ENCODE data around the gene ERC2. TPM values are rescaled to one million over a fixed set of nuclear protein-coding genes. Genes with fewer than 3 reads are reported as not detected.
A peak's percentile ranks its signal among the peaks of the same experiment; 100 is the strongest.
"Not testable (repeated sequence)": the region's sequence is repeated elsewhere in the genome, so short reads cannot be mapped to it uniquely, and the experiment has no call there.

ERC2 gene
- total RNA-seq: 1 to 10 TPM; 1.3 to 4.8 (median 2.6) TPM
- polyA plus RNA-seq: 1 to 10 TPM; 1.2 to 1.4 TPM

DNA sequence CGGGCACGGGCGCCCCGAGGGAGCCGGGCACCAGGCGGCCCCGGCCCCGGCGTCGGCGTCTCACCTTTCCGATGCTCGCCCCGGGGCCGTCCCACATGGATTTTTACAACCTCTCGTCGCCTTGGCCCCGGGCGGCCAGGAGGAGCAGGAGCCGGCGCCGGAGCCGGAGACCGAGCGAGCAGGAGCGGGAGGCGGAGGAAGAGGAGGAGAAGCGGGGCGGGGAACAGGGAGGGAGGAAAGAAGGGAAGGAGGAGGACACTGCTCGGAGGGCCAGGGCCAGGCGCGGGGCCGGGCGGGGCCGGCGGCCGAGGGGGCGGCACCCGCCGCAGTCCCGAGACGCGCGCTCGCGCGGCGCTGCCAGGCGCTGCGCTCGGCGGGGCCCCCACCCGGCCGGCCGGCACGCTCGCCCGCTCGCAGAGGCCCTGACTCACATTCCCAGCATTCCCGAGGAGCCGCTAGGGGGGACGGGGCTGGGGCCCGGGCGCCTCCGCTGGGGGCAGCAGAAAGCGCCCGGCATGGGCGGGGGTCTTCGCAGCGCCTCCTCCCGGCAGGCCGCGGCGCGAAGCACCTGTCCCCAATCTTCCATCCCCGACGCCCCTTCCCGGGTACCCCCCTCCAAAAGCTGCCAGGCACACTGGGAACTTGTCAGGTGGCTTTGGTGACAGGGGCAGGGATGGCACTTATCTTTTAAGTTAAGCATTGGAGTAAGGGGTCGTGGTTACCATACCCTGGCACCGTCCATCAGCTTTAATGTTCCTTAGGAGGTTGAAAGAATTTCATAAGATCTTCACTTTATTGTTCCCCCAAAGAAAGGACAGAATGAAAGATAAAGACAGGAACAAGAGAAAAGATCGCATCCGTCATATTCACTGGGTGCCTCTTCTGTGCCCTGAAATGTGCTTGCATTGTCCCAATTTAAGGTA is at the start of gene ERC2:
Gene ERC2, minus strand, starts transcription at position 284 of the 923 bp plus-strand sequence.
- H3K27me3 ChIP-seq: no peaks in the 10 kb centered on the region
- DNase-seq: peak; percentile 54 to 85 (median 64)
- TF ChIP-seq, protein P1, sequence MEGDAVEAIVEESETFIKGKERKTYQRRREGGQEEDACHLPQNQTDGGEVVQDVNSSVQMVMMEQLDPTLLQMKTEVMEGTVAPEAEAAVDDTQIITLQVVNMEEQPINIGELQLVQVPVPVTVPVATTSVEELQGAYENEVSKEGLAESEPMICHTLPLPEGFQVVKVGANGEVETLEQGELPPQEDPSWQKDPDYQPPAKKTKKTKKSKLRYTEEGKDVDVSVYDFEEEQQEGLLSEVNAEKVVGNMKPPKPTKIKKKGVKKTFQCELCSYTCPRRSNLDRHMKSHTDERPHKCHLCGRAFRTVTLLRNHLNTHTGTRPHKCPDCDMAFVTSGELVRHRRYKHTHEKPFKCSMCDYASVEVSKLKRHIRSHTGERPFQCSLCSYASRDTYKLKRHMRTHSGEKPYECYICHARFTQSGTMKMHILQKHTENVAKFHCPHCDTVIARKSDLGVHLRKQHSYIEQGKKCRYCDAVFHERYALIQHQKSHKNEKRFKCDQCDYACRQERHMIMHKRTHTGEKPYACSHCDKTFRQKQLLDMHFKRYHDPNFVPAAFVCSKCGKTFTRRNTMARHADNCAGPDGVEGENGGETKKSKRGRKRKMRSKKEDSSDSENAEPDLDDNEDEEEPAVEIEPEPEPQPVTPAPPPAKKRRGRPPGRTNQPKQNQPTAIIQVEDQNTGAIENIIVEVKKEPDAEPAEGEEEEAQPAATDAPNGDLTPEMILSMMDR (IDR thresholded peaks at IDR 0.05): no peak
- no peaks in the 10 kb centered on the region for H3K9me3 ChIP-seq
- WGBS, 2 donors: 3 to 4% methylated on average over 53 to 82 of the region's 82 CpGs
- no peaks in the 10 kb centered on the region for H3K36me3 ChIP-seq
- FAIRE-seq: no peak
- H3K27ac ChIP-seq: peak within 1 kb of the TSS in 1 of 4 donors; percentile 22
- intact Hi-C loops (cut with DNase I): no loop called here
- peak within 1 kb of the TSS; percentile 18 to 62 (median 52) for H3K4me3 ChIP-seq
- no peaks in the 10 kb centered on the region for H3K4me1 ChIP-seq
- ATAC-seq: peak; percentile 78 to 84 (median 82)

DNA sequence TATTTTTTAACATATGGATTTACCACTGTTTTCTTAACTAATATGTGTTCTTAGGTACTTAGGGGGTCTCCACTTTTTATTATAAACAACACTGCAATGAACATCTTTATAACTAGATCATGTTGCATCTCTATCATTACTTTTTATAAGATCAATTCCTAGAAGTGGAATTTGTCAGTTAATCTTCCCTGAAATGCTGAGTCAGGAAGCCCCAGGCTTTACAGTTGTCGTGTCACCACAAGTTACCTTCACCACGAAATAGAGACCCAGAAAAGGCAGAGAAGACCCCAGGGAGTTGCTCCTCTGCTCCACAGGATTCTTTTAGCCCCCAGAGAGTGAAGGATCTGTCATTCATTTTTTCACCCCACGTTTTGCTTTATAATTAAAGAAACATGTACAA is 34.5 kb upstream of the ERC2 start:
- ATAC-seq: no peak
- WGBS, 2 donors: 48 to 50% methylated on average over 3 of the region's 3 CpGs
- Histone ChIP-seq H3K27me3 (no peaks in the 10 kb centered on the region), H3K27ac (no peak overlapping the region), H3K9me3 (no peaks in the 10 kb centered on the region), H3K4me1 (no peaks in the 10 kb centered on the region), H3K36me3 (no peaks in the 10 kb centered on the region), H3K4me3 (no peak overlapping the region)
- intact Hi-C loops (cut with DNase I): no loop called here
- TF ChIP-seq, protein P1 (IDR thresholded peaks at IDR 0.05): no peak
- no peak for DNase-seq
- no peak for FAIRE-seq

DNA sequence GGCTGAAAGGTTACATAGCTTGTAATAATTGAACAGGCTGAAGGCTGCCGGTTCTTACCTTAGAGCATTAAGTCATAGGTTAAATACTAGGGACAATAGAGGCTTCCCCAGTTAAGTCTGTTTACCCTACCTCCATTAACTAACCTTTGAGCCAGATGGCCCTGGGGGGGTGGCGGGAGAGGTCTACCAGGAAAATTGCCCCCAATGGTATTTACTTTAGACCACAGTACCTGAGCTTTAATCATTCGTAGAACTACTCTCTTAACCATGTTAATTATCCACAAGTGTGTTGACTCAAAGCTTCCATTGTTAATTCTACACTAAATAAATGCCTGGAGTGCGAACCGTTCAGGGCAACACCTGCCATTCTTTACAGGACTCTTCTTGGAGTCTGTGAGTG is 28.1 kb upstream of the ERC2 start:
- H3K36me3 ChIP-seq; ATAC-seq; H3K4me1 ChIP-seq; FAIRE-seq; H3K27me3 ChIP-seq; intact Hi-C loops (cut with DNase I); H3K9me3 ChIP-seq; H3K27ac ChIP-seq; H3K4me3 ChIP-seq; DNase-seq: not testable (repeated sequence)
- WGBS, 2 donors: 25 to 28% methylated on average over 5 of the region's 5 CpGs

DNA sequence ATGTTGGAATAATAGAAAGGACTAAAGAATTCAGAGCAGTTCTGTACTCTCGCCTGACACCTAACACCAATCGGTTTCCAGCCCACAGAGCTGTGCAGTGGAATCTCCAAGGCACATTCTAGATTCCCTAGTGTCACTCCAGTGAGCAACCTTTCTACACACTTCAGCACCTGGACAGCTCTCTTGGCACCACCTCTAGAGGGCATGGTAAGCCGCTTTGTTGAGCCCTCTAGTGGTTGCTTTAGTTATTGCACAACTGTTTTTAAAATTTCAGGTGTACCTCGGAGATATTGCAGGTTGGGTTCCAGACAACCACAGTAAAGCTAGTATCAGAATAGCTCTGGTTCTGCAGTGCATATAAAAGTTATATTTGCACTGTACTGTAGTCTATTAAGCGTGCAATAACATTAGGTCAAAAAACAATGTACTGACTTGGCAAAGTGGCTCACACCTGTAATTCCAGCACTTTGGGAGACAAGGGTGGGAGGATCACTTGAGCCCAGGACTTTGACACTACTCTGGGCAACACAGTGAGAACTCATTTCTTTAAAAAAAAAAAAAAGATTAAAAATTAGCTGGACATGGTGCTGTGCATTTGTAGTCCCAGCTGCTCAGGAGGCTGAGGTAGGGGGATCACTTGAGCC is 26.5 kb upstream of the ERC2 start:
- WGBS, 2 donors: 1% methylated on average over 5 of the region's 5 CpGs
- intact Hi-C loops (cut with DNase I): no loop called here
- FAIRE-seq: peak; percentile 80

DNA sequence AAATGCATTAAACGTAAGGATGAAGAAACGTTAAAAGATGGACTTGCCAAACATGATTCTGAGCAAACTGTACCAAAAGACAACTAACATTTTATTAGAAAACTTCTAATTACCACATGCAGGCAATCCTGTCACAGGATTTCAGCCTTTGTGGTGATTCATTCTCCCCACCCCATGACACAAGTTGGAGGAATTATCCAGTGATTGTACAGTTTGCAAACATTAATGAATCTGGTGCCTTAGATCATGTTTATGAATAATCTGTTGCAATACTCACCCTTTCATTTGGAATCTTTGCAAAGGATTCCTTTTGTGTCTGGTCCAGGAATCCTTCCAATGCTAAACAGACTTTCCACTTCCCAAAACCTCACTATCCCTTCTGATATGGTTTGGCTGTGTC is 23.3 kb upstream of the ERC2 start:
- H3K27ac ChIP-seq: no peak overlapping the region
- intact Hi-C loops (cut with DNase I): no loop called here
- 52 to 56% methylated on average over 2 of the region's 2 CpGs for WGBS, 2 donors
- no peaks in the 10 kb centered on the region for H3K4me1 ChIP-seq
- FAIRE-seq: no peak
- no peak overlapping the region for H3K4me3 ChIP-seq
- TF ChIP-seq, protein P1 (IDR thresholded peaks at IDR 0.05): no peak
- no peak for ATAC-seq
- no peaks in the 10 kb centered on the region for H3K36me3 ChIP-seq
- H3K27me3 ChIP-seq: peaks cover 0 to 5% (median 0%) of the 10 kb centered on the region in 4 donors
- no peaks in the 10 kb centered on the region for H3K9me3 ChIP-seq
- no peak for DNase-seq

More for the DNA sequence above, 26.5 kb upstream of the ERC2 start:
- peaks cover 0 to 5% (median 0%) of the 10 kb centered on the region in 4 donors for H3K27me3 ChIP-seq
- no peak overlapping the region for H3K4me3 ChIP-seq
- TF ChIP-seq, protein P1 (IDR thresholded peaks at IDR 0.05): peak; percentile 84 to 90 (median 90)
- ATAC-seq (peak; percentile 84 to 100 (median 98)), DNase-seq (peak; percentile 54 to 85 (median 78))
- no peak overlapping the region for H3K27ac ChIP-seq
- H3K9me3 ChIP-seq: no peaks in the 10 kb centered on the region
- H3K36me3 ChIP-seq: no peaks in the 10 kb centered on the region
- no peaks in the 10 kb centered on the region for H3K4me1 ChIP-seq
